Breast epithelium (tissue), 3 donors: Measurements from ENCODE around the gene SNRPN.
"Not testable (repeated sequence)": the region's sequence is repeated elsewhere in the genome, so short reads cannot be mapped to it uniquely, and the experiment has no call there.

Experiments used
- CTCF ChIP-seq, 3 donors: fragments of 450-650 bp; IDR thresholded peaks; one replicate each; pipeline ENCODE4 v1.5.1; 2016 to 2017; ENCODE audit warnings: antibody characterized with exemption in 3 of 3, mild to moderate bottlenecking in 3 of 3, moderate library complexity in 3 of 3
- POLR2A ChIP-seq: fragments of 450-650 bp; IDR thresholded peaks from one replicate; pipeline ENCODE4 v1.6.1; 2016; ENCODE audit warnings: antibody characterized with exemption, mild to moderate bottlenecking, moderate library complexity

DNA sequence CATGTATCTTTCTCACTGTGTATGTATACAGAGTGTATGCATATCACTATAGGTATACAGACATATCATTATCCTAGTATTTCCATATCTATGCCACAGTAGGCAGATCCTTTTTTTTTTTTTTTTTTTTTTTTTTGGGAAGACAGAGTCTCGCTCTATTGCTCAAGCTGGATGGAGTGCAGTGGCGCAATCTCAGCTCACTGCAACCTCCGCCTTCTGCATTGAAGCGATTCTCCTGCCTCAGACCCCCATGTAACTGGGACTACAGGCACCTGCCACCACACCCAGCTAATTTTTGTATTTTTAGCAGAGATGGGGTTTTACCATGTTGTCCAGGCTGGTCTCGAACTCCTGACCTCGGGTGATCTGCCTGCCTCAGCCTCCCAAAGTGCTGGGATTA is 32.0 kb upstream of the SNRPN start:
- TF ChIP-seq POLR2A; CTCF (IDR thresholded peaks at IDR 0.05): not testable (repeated sequence)
